NT2/D1 (cell line): ENCODE measurements around the gene ARID1B.

Experiments used
- SUZ12 ChIP-seq: IDR thresholded peaks from 2 replicates; pipeline ENCODE4 v1.6.1; 2011; ENCODE audit not compliant: insufficient read length, insufficient read depth; ENCODE audit errors: extremely low read depth
- ZNF274 ChIP-seq: IDR thresholded peaks from 2 replicates; pipeline ENCODE4 v1.6.1; 2011; ENCODE audit warnings: mild to moderate bottlenecking, low read depth, low read length

DNA sequence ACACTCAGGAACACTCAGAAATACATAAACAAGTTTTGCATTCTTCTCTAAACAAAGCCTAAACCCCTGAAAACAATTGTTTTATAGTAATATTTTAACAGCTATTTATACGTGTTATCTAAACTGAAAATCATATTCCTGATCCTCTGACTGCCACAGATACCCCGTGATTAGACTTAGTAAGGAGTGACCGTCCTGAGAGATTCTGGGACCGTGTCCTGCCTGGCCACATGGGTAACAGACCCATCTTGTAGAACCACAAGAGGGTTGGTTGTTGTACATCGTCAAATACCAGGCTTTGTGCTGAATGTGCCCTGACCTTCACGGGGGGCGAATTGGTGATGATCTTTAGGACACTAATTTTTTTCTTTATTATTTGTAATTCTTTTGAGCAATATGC, 331.7 kb downstream of the ARID1B start:
- TF ChIP-seq ZNF274 (no peak), SUZ12 (no peak)
